SH-SY5Y (cell line): ENCODE data around the gene MRPL4.

ENCODE experiments used
- GATA2 ChIP-seq: IDR thresholded peaks from 2 replicates; pipeline ENCODE4 v1.6.1; 2011; ENCODE audit warnings: mild to moderate bottlenecking, low read depth, low read length
- GATA3 ChIP-seq: IDR thresholded peaks from 2 replicates; pipeline ENCODE4 v1.6.1; 2011; ENCODE audit warnings: low read depth, mild to moderate bottlenecking, low read length, moderate library complexity

GRCh38 chr19:10268071-10268470 is 16.1 kb downstream of the MRPL4 start:
- TF ChIP-seq GATA3 (no peak), GATA2 (no peak)
